NCI-H345 treated with DMSO at 0.1 percent for 48 hours (cell line): Measurements from ENCODE around the gene ST3GAL3.

Source experiments
- DNase-seq: peaks from one replicate; lab custom pipeline; 2025; ENCODE audit not compliant: unreplicated experiment; lab: John Stamatoyannopoulos, UW

The ST3GAL3 gene, protein sequence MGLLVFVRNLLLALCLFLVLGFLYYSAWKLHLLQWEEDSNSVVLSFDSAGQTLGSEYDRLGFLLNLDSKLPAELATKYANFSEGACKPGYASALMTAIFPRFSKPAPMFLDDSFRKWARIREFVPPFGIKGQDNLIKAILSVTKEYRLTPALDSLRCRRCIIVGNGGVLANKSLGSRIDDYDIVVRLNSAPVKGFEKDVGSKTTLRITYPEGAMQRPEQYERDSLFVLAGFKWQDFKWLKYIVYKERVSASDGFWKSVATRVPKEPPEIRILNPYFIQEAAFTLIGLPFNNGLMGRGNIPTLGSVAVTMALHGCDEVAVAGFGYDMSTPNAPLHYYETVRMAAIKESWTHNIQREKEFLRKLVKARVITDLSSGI

DNA sequence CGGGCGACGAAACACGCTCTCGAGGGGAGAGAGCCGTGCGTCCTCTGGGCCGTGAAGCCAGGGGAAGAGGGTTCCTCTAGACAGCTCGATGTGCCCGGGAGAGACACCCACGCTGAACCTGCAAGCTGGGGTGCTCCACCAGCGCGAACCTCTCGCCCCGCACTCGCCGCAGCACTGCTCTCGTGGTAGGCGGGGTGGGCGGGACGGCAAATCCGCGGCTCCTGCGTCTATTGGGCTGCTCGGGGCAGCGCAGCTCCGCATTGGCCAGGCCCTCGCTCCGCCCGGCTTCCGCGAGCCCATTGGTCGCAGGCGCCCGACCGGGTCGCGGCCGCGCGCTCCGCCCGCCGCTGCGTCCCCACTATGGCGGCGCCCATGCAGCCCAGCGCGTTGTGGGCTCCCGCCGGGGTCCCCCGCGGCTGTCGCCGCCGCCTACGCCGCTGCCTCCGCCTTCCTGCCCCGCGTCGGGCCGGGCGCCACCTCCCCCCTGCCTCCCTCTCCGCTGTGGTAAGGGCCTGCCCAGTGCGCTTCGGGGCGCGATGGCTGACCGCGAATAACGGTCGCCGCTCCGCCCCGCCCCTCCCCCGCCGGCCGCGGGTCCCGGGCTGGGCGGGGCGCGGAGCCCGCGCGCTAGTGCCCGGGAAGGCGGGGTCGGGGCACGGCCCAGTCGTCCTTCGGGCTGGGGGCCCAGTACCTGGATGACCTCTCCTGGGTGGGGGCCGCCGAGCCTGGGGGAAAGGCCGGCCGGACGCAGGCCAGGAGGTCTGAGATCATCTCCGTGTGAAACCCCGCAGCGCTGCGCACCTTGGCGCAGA, at the start of gene ST3GAL3:
ST3GAL3 (plus strand) TSS at position 347 of the 812 bp plus-strand sequence. CDS start 28,727 bp downstream, outside the sequence.
- peak; percentile 81 for DNase-seq

DNA sequence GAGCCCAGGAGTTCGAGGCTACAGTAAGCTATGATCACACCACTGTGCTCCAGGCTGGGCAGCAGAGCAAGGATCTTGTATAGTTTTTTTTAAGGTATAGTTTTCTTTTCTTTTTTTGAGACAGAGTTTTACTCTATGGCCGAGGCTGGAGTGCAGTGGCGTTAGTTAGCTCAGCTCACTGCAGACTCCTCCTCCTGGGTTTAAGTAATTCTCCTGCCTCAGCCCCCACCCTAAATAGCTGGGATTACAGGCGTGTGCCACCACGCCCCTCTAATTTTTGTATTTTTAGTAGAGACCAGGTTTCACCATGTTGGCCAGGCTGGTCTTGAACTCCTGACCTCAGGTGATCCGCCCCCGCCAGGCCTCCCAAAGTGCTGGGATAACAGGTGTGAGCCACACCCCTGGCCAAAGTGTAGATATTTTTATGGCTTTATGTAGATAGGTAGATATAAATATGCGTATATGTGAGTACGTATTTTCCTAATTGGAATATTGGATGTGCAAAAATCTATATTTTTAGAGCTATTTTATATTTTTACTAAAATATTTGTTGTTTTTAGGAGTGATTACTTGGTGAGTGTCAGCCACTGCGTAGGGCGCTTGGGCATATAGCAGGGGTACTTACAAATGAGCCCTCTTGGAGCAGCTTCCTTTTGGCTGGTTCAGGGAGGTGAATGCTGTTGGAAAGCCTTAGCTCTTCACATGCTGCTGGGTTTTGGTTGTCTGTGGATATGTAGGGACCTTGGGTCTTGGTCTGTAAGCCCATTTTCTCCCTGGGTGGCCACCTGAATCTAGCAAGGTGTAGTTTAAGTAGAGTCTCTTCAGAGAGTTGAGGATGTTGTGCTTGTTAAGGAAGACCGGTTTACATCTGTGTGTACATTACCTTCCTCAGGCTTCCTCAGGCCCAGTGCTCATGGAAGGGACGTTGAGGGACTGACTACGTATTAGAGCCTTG, 47.8 kb upstream of the ST3GAL3 start:
- no peak for DNase-seq

DNA sequence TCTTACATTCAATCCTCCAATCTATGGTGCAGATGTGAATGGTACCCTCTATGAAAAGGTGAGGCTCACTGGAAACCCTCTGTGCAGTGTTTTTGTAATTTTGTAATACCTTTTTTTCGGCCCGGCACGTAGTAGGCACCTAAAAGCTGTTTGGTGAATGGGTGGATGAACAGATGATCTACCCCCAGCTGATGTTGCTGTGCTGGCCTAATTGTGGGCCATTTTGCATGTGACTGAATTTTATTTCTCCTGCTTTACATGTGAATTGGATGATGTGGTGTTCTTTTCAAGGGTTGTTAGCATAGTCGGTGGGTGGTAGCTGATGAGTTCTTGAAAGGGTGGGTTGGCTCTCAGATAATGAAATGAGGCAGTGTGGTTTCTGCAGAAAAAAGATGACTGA, 47.0 kb upstream of the ST3GAL3 start:
- DNase-seq = no peak

DNA sequence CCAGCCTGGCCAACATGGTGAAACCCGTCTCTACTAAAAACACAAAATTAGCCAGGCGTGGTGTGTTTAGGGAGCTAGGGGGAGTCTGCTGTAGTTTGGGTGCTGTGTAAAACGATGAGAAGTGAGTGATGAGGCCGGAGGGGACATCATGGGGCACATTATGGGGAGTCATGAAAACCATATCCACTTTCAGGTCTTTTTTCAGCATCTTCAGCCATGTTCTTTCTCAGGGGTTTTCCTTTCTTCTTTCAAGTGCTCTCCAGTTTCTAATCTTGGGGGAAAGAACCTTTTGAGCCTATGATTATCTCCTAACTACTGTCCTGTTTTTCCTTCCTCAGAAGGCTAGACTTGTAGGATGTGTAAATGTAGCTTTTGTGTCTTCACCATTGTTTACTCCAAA, 43.0 kb upstream of the ST3GAL3 start:
- DNase-seq = no peak

DNA sequence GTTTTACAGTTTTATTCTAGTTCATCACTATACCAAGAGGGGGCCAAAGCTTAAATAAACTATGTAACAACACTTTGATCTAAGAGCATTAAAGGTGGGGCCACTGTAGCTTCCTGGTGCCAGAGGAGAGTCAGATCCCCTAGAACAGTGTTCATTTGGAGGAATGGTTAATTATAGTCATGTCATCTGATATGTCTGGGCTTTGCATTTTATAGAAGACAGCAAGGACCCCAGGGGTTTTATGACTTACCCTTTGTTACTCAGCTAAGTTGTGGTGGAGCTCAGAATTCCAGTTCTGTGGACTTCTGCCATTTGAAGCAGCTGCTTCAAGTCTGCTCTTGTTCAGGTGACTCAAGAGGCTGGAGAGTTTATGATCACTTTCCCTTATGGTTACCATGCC, 40.7 kb upstream of the ST3GAL3 start:
- DNase-seq = no peak

DNA sequence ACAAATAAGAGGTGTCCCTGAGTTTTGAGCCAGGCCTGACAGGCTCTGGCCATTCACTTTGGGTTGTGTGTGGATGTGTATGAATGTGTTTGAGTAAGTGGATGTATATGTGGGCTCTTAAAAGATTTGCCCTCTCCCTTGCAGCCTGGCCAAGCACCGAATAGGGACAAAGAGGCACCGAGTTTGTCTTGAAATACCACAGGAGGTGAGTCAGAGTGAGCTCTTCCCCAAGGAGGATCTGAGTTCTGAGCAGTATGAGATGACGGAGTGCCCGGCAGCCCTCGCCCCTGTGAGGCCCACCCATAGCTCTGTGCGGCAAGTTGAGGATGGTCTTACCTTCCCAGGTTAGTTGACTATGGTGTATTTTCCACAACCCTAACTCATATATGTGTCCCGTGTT, 38.4 kb upstream of the ST3GAL3 start:
- DNase-seq = no peak

DNA sequence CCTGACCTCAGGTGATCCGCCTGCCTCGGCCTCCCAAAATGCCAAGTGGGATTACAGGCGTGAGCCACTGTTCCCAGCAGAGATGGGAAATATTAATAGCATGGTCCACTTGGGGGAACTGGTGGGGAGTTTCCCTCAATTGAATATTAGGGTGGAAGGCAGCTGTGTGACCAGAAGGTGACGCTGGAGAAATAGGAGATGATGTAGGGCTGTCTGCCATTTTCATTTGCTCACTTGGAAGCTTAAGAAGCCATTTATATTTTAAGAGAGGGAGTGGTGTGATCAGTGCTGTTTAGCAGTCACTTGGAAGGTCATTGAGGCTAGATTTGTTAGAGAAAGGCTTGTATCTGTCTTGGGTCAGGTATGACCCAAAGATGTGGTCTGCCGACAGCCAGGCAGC, 37.5 kb upstream of the ST3GAL3 start:
- DNase-seq = no peak

DNA sequence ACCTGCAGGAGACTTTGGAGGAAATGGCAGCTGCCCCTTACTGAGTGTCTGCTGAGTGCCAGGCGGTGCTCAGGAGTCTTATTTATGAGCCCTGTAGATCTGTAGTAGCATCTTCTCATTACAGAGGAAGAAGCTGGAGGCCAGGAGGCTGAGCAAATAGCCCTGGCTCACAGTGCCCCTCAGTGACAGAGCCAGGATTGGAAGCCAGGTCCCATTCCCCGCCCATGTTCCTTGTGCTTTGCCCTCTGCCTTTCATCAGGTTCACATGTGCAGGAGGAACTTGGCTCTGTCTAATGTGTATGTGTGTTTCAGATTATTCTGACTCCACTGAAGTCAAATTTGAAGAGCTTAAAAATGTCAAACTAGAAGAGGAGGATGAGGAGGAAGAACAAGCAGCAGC, 36.1 kb upstream of the ST3GAL3 start:
- no peak for DNase-seq

DNA sequence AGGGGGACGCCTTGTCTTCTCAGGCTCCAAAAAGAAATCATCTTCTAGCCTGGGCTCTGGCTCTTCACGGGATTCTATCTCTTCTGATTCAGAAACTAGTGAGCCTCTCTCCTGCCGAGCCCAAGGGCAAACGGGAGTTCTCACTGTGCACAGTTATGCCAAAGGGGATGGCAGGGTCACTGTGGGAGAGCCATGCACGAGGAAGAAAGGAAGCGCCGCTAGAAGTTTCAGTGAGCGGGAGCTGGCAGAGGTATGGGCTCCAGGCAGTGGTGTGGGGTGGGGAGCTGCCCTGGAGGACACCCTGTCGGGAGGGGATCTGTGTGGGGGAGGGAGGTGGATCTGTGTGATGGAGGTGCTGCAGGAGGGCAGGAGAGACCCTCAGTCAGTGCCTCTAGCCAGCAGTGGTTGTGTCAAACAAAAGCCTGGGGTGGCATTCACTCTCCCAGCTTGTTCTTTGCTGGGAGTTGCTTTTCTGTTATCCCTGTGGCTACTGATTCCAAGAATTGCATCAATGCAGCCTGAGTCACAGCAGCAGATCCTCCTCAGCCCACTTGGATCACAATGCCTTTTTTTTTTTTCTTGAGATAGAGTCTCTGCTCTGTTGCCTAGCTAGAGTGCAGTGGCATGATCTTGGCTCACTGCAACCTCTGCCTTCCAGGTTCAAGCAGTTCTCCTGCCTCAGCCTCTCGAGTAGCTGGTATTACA, 35.6 kb upstream of the ST3GAL3 start:
- no peak for DNase-seq

DNA sequence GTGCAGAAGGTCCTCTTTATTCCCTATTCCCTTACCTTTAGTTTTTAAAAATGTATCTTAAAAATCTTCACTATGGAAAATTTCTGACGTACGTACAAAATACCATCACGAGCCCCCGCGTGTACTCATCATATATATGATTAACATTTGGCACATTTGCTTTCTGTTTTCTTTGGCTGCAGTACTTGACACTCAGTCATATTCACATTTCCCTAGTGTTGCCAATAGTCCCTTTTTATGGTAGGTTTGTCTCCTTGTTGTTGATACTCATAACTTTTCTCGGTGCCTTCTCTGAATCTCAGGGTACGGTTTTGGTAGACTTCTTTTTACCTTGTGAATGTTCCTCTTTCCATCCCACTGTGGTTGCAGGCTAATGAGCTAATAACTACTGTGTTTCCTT, 34.1 kb upstream of the ST3GAL3 start:
- no peak for DNase-seq

DNA sequence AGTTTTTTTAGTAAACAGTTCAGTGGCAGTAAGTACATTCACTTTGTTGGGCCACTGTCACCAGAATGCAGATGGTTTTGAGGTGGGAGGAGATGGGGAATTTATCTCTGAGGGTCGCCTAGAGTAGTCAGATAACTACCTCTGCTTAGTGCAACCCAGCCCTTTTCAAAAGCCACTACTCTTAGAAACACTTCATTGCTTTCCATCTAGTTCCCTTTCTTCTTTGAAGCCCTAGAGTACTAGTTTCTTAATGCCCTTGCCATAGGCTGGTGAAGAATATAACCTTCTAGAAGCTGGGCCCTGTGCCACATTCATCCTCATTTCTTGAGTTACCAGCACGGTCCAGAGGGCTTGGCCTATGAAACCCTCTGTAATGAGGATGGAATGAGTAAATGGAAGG, 28.4 kb upstream of the ST3GAL3 start:
- no peak for DNase-seq

DNA sequence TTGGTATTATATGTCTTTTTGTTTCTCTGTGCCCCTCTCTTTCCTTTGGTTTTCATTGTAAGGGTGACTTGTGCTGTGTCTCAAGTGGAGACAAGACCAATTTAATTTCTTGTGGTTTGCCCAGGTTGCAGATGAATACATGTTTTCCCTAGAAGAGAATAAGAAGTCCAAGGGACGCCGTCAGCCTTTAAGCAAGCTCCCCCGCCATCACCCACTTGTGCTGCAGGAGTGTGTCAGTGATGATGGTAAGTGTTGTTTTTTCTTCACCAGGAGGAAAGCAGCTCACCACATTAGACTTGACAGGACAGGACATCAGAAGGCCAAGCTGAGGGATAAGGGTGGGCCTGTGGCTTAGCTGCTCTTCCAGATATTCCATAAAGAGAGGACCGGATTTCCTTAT, 23.8 kb upstream of the ST3GAL3 start:
- no peak for DNase-seq

DNA sequence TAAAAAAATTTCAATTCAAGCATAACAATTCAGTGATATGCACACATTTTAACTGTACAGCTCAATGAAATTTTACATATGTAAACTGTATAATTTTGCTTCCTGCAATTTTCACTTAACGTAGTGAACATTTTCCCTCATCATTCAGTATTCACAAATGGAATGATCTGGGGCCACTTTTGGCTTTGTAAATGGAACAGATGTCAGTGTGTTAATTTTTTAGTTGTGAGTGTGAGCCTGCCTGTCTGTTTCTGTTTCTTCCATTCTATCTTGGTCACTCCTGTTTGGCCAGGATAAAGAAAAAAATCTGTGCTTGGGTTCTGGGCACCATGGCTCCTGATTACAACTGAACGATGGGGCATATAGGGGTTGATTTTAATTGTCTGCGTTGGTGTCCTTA, 20.5 kb upstream of the ST3GAL3 start:
- no peak for DNase-seq

DNA sequence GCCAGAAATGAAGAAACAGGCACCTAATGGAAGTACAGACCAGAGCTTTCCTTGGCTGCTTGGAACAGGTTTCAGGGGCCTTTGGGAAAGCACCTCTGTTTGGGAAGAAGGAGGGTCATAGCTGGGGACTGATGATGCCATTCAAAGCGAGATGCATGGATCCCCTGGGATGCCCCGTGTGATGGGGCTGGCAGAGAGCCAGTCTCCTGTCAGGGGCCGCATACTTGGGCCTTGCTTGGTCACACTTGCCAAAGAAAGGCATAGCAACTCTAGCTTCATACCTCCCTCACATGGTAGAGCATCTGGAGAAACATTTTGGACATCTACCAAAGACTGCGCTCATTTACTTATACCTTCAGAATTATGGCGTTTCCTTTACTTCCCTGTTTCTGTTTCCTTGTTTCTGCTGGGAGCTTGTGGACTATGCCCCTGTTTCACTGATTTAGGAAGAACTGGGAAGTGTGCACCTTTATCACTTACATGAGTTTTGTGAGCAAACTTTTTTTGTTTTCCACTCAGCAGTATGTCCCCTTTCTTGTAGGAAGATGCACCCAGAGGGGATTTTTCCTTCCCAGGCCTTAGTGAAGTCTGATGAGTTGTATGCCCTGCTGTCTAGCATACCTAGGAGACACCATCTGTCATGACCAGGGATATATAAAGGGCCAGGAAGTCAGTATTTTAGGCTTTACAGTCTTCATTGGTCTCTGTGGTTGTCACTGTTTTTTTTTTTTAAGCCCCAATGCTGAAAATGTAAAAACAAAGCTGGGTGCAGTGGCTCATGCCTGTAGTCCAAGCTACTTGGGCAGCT, 19.8 kb upstream of the ST3GAL3 start:
- DNase-seq = no peak

DNA sequence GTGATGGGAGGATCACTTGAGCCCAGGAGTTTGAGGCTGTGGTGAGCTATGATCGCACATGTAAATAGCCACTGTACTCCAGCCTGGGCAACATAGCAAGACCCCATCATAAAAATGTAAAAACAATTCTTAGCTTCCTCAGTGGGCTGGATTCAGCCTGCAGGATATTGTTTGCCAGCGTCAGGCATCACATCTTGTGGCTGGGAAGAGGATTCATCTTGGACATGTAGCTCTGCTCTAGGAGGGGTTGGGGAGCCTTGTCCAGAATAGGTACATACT, 19.3 kb upstream of the ST3GAL3 start:
- no peak for DNase-seq

DNA sequence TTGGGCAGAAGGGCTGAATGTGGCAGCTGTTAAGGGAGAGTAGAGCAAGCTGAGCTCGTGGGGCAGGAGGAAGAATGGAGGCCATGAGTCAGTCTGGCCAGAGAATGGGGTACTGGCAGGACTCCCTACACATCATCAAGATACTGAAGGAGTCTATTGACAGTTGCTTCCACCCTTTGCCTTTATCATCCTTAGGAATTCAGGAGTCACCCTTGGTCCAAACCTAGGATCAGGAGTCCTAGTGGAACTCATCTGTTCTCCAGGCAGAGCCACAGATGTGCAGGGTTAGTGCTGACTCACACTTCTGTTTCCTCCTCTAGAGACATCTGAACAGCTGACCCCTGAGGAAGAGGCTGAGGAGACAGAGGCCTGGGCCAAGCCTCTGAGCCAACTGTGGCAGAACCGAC, 18.7 kb upstream of the ST3GAL3 start:
- no peak for DNase-seq

DNA sequence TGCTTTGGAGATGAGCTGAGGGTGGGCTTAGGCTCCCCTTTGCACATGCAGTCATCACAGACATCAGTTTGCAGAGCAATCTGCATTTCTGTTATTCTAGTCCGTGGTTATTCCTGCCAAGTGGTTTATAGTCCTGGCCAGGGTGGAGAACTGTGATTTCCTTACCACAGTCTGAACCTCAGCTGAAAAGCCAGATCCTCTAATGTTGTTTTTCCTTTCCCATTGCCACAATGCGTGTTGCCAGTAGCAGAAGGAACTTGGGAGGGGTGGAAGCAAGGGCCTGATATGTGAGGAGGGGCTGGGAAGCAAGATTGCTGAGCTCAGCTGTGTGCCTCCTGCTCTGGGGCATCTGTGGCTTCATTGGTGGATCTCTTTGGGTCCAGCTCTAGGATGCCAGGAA, 18.0 kb upstream of the ST3GAL3 start:
- DNase-seq = no peak

DNA sequence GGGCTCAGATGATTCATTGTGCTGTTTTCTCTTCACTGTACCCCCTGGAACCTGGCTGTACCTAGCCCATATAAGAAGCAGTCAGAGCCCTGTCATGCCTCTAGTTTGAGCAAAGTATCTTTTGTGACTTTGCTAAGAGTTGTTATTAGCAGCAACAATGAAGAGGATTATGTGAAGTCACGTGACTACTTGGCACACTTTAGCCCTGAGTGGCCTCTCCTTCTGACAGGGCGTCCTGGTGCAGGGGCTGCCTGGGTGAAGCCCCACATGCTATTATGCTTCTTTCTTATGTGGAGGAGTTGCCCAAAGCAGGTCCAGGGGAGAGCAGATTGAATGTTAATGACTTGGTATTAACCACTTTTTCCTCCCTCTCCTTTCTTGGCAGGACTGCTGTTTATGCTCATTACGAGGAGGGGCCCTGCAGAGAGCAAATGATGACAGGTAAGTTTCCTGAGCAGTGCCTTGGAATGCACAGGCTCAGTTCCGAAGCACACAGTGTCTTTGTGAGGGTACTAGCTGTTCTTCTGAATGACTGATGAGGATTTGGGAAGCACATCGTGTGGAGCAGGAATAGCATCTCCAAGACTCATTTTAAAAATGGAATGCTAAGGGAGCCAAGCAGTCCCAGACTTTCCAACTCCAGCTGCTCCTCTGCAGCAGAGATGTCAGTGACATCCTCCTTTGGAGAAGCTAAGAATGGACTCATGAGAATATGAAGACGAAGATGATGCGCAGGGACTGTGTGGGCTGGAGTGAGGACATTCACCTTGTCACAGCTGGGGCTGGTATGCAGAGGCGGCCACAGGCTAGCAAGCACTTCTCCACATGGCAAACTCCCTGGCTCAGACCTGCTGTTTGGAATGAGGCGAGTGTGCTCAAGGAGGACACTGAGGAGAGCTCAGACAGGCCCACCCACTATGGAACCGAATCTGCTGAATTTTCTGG, 15.2 kb upstream of the ST3GAL3 start:
- no peak for DNase-seq

DNA sequence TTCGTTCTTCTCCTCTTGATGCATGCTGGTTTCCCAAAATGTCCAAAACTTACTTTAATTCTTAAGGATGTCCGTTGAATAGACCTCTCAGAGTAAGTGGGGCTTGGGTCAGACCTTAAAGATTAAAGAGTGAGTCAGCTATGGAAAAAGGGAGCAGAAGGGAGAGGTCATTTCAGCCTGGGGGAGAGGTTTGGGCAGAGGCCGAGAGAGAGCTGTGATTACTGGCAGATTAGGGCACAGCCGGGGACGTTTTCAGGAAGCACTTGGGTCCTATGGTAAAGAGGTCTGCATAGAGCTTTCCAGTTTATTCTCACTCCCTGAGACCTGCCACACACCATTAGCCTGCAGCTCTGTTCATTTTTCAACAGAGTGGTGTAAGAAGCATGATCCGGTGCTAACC, 14.0 kb upstream of the ST3GAL3 start:
- DNase-seq = no peak
